CD4-positive, alpha-beta T cell treated with Interleukin-1 beta for 1 hour (primary cell): ENCODE results near the gene ME1.
"Not testable (repeated sequence)": the region's sequence is repeated elsewhere in the genome, so short reads cannot be mapped to it uniquely, and the experiment has no call there.

ENCODE experiments used
- DNase-seq, 2 donors: peaks; one replicate each; pipeline ENCODE4 v3.0.0-alpha.2; 2020 to 2022

Gene ME1

GRCh38 chr6:83430611-83431544 is at the start of gene ME1:
Gene ME1 (minus strand): TSS chr6:83431051. CDS start chr6:83430954, 97 bp downstream.
- DNase-seq: peak; percentile 30 to 76

GRCh38 chr6:83480470-83480869 is 49.6 kb upstream of the ME1 start:
- no peak for DNase-seq

- DNase-seq: no peak
Measured at GRCh38 chr6:83479389-83479788, 48.5 kb upstream of the ME1 start.

GRCh38 chr6:83476971-83477370 is 46.1 kb upstream of the ME1 start:
- DNase-seq: no peak

GRCh38 chr6:83474309-83474708 is 43.5 kb upstream of the ME1 start:
- DNase-seq: no peak

GRCh38 chr6:83472767-83473166 is 41.9 kb upstream of the ME1 start:
- no peak for DNase-seq

GRCh38 chr6:83470587-83470986 is 39.7 kb upstream of the ME1 start:
- DNase-seq: no peak

- no peak for DNase-seq
Measured at GRCh38 chr6:83470001-83470400, 39.1 kb upstream of the ME1 start.

GRCh38 chr6:83467620-83468036 is 36.8 kb upstream of the ME1 start:
- peak; percentile 12 to 64 for DNase-seq

GRCh38 chr6:83466328-83466727 is 35.5 kb upstream of the ME1 start:
- DNase-seq: no peak

GRCh38 chr6:83464381-83465140 is 33.7 kb upstream of the ME1 start:
- DNase-seq: no peak

- no peak for DNase-seq
Measured at GRCh38 chr6:83463886-83464285, 33.0 kb upstream of the ME1 start.

GRCh38 chr6:83462524-83462923 is 31.7 kb upstream of the ME1 start:
- no peak for DNase-seq

- no peak for DNase-seq
Measured at GRCh38 chr6:83461438-83461837, 30.6 kb upstream of the ME1 start.

GRCh38 chr6:83459663-83460062 is 28.8 kb upstream of the ME1 start:
- DNase-seq: no peak

- DNase-seq: not testable (repeated sequence)
Measured at GRCh38 chr6:83450015-83450414, 19.2 kb upstream of the ME1 start.

- not testable (repeated sequence) for DNase-seq
Measured at GRCh38 chr6:83444086-83444699, 13.3 kb upstream of the ME1 start.

- DNase-seq: no peak
Measured at GRCh38 chr6:83443516-83443915, 12.7 kb upstream of the ME1 start.

- no peak for DNase-seq
Measured at GRCh38 chr6:83442752-83443151, 11.9 kb upstream of the ME1 start.

- no peak for DNase-seq
Measured at GRCh38 chr6:83439201-83439600, 8.3 kb upstream of the ME1 start.

- no peak for DNase-seq
Measured at GRCh38 chr6:83436674-83437073, 5.8 kb upstream of the ME1 start.

GRCh38 chr6:83433177-83433576 is 2.3 kb upstream of the ME1 start:
- no peak for DNase-seq

GRCh38 chr6:83432636-83433035 is 1.8 kb upstream of the ME1 start:
- no peak for DNase-seq
